Measurements from ENCODE around the gene IL17RC. TPM values are rescaled to one million over a fixed set of nuclear protein-coding genes. Genes with fewer than 3 reads are reported as not detected.
A peak's percentile ranks its signal among the peaks of the same experiment; 100 is the strongest.

The IL17RC gene
- total RNA-seq, 4 donors from 2014 or later: 61.1 to 74.4 (median 67.1) TPM

GRCh38 chr3:9947025-9947995, 30.4 kb downstream of the IL17RC start:
- peak overlapping the region; percentile 74 to 94 (median 90) for H3K27ac ChIP-seq
- no peaks in the 10 kb centered on the region for H3K36me3 ChIP-seq
- 40% methylated on average over 72 of the region's 86 CpGs; no CpG with 5 or more reads in 1 of the 2 donors for WGBS, 2 donors (ENCODE audit: low coverage in 1 of 2)
- H3K4me1 ChIP-seq: peaks cover 9 to 31% (median 21%) of the 10 kb centered on the region in 4 donors
- no peaks in the 10 kb centered on the region for H3K27me3 ChIP-seq
- no peaks in the 10 kb centered on the region for H3K9me3 ChIP-seq
- intact Hi-C loops (cut with DNase I; ENCODE audit: low total_unique reads): loop anchor here (1.0 to 10.0 kb wide), 2 partner anchors 77 to 85 kb away; partner anchors contain the start of gene FANCD2
- in situ Hi-C loops (cut with MboI; ENCODE audit: low pct_ligation_motif_present in 1 of 4, low pct_unique_long_range_greater_than_20kb in 1 of 4, low sequenced_read_pairs in 3 of 4): no loop called here
- H3K4me3 ChIP-seq: peak overlapping the region; percentile 39 to 58 (median 57)
- TF ChIP-seq EP300 (IDR thresholded peaks at IDR 0.05; ENCODE audit: low read depth): no peak
- peak; percentile 29 to 78 (median 53) for TF ChIP-seq CTCF (IDR thresholded peaks at IDR 0.05)
- no peak for TF ChIP-seq POLR2A (IDR thresholded peaks at IDR 0.05)
- TF ChIP-seq POLR2AphosphoS5 (IDR thresholded peaks at IDR 0.05): peak; percentile 25 to 55 (median 47)
- peak; percentile 80 for DNase-seq

- Histone ChIP-seq H3K4me3 (no peak overlapping the region), H3K27ac (no peak overlapping the region), H3K9me3 (no peaks in the 10 kb centered on the region), H3K4me1 (peaks cover 9 to 33% (median 21%) of the 10 kb centered on the region in 4 donors), H3K36me3 (no peaks in the 10 kb centered on the region), H3K27me3 (no peaks in the 10 kb centered on the region)
- TF ChIP-seq CTCF (IDR thresholded peaks at IDR 0.05) (no peak), POLR2A (IDR thresholded peaks at IDR 0.05) (no peak), EP300 (IDR thresholded peaks at IDR 0.05; ENCODE audit: low read depth) (no peak), POLR2AphosphoS5 (IDR thresholded peaks at IDR 0.05) (no peak)
- 85% methylated on average over 2 of the region's 3 CpGs; no CpG with 5 or more reads in 1 of the 2 donors for WGBS, 2 donors (ENCODE audit: low coverage in 1 of 2)
- in situ Hi-C loops (cut with MboI; ENCODE audit: low pct_ligation_motif_present in 1 of 4, low pct_unique_long_range_greater_than_20kb in 1 of 4, low sequenced_read_pairs in 3 of 4) (no loop called here), intact Hi-C loops (cut with DNase I; ENCODE audit: low total_unique reads) (loop anchor here (10.0 kb wide), 1 partner anchor 76 kb away; the partner anchor contains the start of gene FANCD2)
- DNase-seq: no peak
These were observed 31.7 kb downstream of the IL17RC start for GRCh38 chr3:9948586-9948985.

- H3K27me3 ChIP-seq: no peaks in the 10 kb centered on the region
- H3K4me3 ChIP-seq: no peak overlapping the region
- no peaks in the 10 kb centered on the region for H3K9me3 ChIP-seq
- intact Hi-C loops (cut with DNase I; ENCODE audit: low total_unique reads): loop anchor here (10.0 kb wide), 1 partner anchor 76 kb away; the partner anchor contains the start of gene FANCD2
- H3K27ac ChIP-seq: no peak overlapping the region
- no peaks in the 10 kb centered on the region for H3K36me3 ChIP-seq
- H3K4me1 ChIP-seq: peaks cover 9 to 33% (median 21%) of the 10 kb centered on the region in 4 donors
- in situ Hi-C loops (cut with MboI; ENCODE audit: low pct_ligation_motif_present in 1 of 4, low pct_unique_long_range_greater_than_20kb in 1 of 4, low sequenced_read_pairs in 3 of 4): no loop called here
- 100% methylated on average over 7 of the region's 7 CpGs; no CpG with 5 or more reads in 1 of the 2 donors for WGBS, 2 donors (ENCODE audit: low coverage in 1 of 2)
- no peak for DNase-seq
- TF ChIP-seq POLR2A (IDR thresholded peaks at IDR 0.05): no peak
- TF ChIP-seq CTCF (IDR thresholded peaks at IDR 0.05): no peak
- TF ChIP-seq EP300 (IDR thresholded peaks at IDR 0.05; ENCODE audit: low read depth): no peak
- TF ChIP-seq POLR2AphosphoS5 (IDR thresholded peaks at IDR 0.05): no peak
These were observed 32.2 kb downstream of the IL17RC start for GRCh38 chr3:9949115-9949514.

GRCh38 chr3:9949626-9950025, 32.7 kb downstream of the IL17RC start:
- intact Hi-C loops (cut with DNase I; ENCODE audit: low total_unique reads): loop anchor here (10.0 kb wide), 1 partner anchor 75 kb away; the partner anchor contains the start of gene FANCD2
- Histone ChIP-seq H3K4me1 (peaks cover 9 to 33% (median 21%) of the 10 kb centered on the region in 4 donors), H3K27ac (no peak overlapping the region), H3K4me3 (no peak overlapping the region), H3K36me3 (no peaks in the 10 kb centered on the region), H3K27me3 (no peaks in the 10 kb centered on the region), H3K9me3 (no peaks in the 10 kb centered on the region)
- WGBS, 2 donors (ENCODE audit: low coverage in 1 of 2): 79% methylated on average over 8 of the region's 9 CpGs; no CpG with 5 or more reads in 1 of the 2 donors
- no peak for DNase-seq
- TF ChIP-seq CTCF (IDR thresholded peaks at IDR 0.05): no peak
- no peak for TF ChIP-seq POLR2A (IDR thresholded peaks at IDR 0.05)
- no peak for TF ChIP-seq POLR2AphosphoS5 (IDR thresholded peaks at IDR 0.05)
- in situ Hi-C loops (cut with MboI; ENCODE audit: low pct_ligation_motif_present in 1 of 4, low pct_unique_long_range_greater_than_20kb in 1 of 4, low sequenced_read_pairs in 3 of 4): no loop called here

All from transverse colon (tissue), 4 donors.